ENCODE measurements around the gene ZBTB16.

DNA sequence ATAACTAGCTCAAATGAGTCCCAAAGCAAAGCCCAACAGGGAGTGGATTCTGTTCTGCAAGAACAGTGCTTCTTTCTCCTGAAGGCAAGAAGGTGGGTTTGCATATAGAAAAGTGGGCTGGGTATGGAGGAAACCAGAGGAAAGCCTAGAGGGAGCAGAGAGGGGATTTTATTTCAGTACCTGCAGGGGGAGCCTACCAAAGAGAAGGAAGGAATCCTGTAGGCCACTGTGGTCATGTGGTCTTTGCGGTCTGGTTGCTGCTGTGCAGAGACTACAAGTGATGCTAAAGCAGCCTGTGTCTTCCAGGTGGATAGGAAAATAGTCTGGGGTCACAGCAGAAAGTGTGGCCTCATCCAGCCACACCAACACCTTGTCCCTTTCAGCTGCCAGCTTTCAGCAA is 33.2 kb upstream of the ZBTB16 start:
- TF ChIP-seq POLR2A (IDR thresholded peaks at IDR 0.05) = no peak
- peak in 1 of 4 experiments; percentile 4 for TF ChIP-seq CTCF (IDR thresholded peaks at IDR 0.05)

Measured in uterus (tissue), 2 donors.